ENCODE measurements around the gene CACNA1C.

Gene CACNA1C

GRCh38 chr12:2287589-2287988, 234.8 kb downstream of the CACNA1C start:
- H3K27ac ChIP-seq (ENCODE audit: low read depth, low read length) = no peak overlapping the region

GRCh38 chr12:2288001-2288400, 235.2 kb downstream of the CACNA1C start:
- H3K36me3 ChIP-seq (ENCODE audit: control insufficient read depth in 1 of 2, insufficient read depth in 2 of 2, low read length in 2 of 2) = no peaks in the 10 kb centered on the region
- H3K9me3 ChIP-seq (ENCODE audit: control insufficient read depth in 1 of 2, low read length in 2 of 2) = no peaks in the 10 kb centered on the region
- H3K9ac ChIP-seq (ENCODE audit: low read depth in 1 of 2, low read length in 2 of 2) = no peak overlapping the region
- no peaks in the 10 kb centered on the region for H3K27me3 ChIP-seq (ENCODE audit: control insufficient read depth in 1 of 2, insufficient read depth in 2 of 2, low read length in 2 of 2)
- H3K4me3 ChIP-seq (ENCODE audit: low read depth in 1 of 2, low read length in 2 of 2) = no peak overlapping the region
- no peak overlapping the region for H3K27ac ChIP-seq (ENCODE audit: low read depth, low read length)
- peaks cover 4 to 5% of the 10 kb centered on the region in 2 donors for H3K4me1 ChIP-seq (ENCODE audit: control insufficient read depth in 1 of 2, insufficient read depth in 2 of 2, low read length in 2 of 2)

More at GRCh38 chr12:2287589-2287988, 234.8 kb downstream of the CACNA1C start:
- Histone ChIP-seq H3K4me1 (ENCODE audit: control insufficient read depth in 1 of 2, insufficient read depth in 2 of 2, low read length in 2 of 2) (peaks cover 4 to 5% of the 10 kb centered on the region in 2 donors), H3K9me3 (ENCODE audit: control insufficient read depth in 1 of 2, low read length in 2 of 2) (no peaks in the 10 kb centered on the region), H3K4me3 (ENCODE audit: low read depth in 1 of 2, low read length in 2 of 2) (no peak overlapping the region), H3K9ac (ENCODE audit: low read depth in 1 of 2, low read length in 2 of 2) (no peak overlapping the region), H3K36me3 (ENCODE audit: control insufficient read depth in 1 of 2, insufficient read depth in 2 of 2, low read length in 2 of 2) (no peaks in the 10 kb centered on the region), H3K27me3 (ENCODE audit: control insufficient read depth in 1 of 2, insufficient read depth in 2 of 2, low read length in 2 of 2) (no peaks in the 10 kb centered on the region)

- Histone ChIP-seq H3K4me1 (ENCODE audit: control insufficient read depth in 1 of 2, insufficient read depth in 2 of 2, low read length in 2 of 2) (peaks cover 2 to 4% of the 10 kb centered on the region in 2 donors), H3K27ac (ENCODE audit: low read depth, low read length) (no peak overlapping the region)
Measured at GRCh38 chr12:2288471-2288870, 235.7 kb downstream of the CACNA1C start.

GRCh38 chr12:2288875-2289274, 236.1 kb downstream of the CACNA1C start:
- no peak overlapping the region for H3K27ac ChIP-seq (ENCODE audit: low read depth, low read length)
- no peak overlapping the region for H3K4me3 ChIP-seq (ENCODE audit: low read depth in 1 of 2, low read length in 2 of 2)
- no peaks in the 10 kb centered on the region for H3K9me3 ChIP-seq (ENCODE audit: control insufficient read depth in 1 of 2, low read length in 2 of 2)

More at GRCh38 chr12:2288471-2288870, 235.7 kb downstream of the CACNA1C start:
- Histone ChIP-seq H3K27me3 (ENCODE audit: control insufficient read depth in 1 of 2, insufficient read depth in 2 of 2, low read length in 2 of 2) (no peaks in the 10 kb centered on the region), H3K9me3 (ENCODE audit: control insufficient read depth in 1 of 2, low read length in 2 of 2) (no peaks in the 10 kb centered on the region), H3K9ac (ENCODE audit: low read depth in 1 of 2, low read length in 2 of 2) (no peak overlapping the region), H3K36me3 (ENCODE audit: control insufficient read depth in 1 of 2, insufficient read depth in 2 of 2, low read length in 2 of 2) (no peaks in the 10 kb centered on the region), H3K4me3 (ENCODE audit: low read depth in 1 of 2, low read length in 2 of 2) (no peak overlapping the region)

GRCh38 chr12:2289525-2289924, 236.7 kb downstream of the CACNA1C start:
- no peak overlapping the region for H3K4me3 ChIP-seq (ENCODE audit: low read depth in 1 of 2, low read length in 2 of 2)
- H3K27ac ChIP-seq (ENCODE audit: low read depth, low read length) = no peak overlapping the region
- peaks cover 0 to 6% of the 10 kb centered on the region in 2 donors for H3K4me1 ChIP-seq (ENCODE audit: control insufficient read depth in 1 of 2, insufficient read depth in 2 of 2, low read length in 2 of 2)
- H3K27me3 ChIP-seq (ENCODE audit: control insufficient read depth in 1 of 2, insufficient read depth in 2 of 2, low read length in 2 of 2) = no peaks in the 10 kb centered on the region
- H3K9me3 ChIP-seq (ENCODE audit: control insufficient read depth in 1 of 2, low read length in 2 of 2) = no peaks in the 10 kb centered on the region
- H3K9ac ChIP-seq (ENCODE audit: low read depth in 1 of 2, low read length in 2 of 2) = no peak overlapping the region
- no peaks in the 10 kb centered on the region for H3K36me3 ChIP-seq (ENCODE audit: control insufficient read depth in 1 of 2, insufficient read depth in 2 of 2, low read length in 2 of 2)

More at GRCh38 chr12:2288875-2289274, 236.1 kb downstream of the CACNA1C start:
- Histone ChIP-seq H3K27me3 (ENCODE audit: control insufficient read depth in 1 of 2, insufficient read depth in 2 of 2, low read length in 2 of 2) (no peaks in the 10 kb centered on the region), H3K4me1 (ENCODE audit: control insufficient read depth in 1 of 2, insufficient read depth in 2 of 2, low read length in 2 of 2) (peaks cover 0 to 4% of the 10 kb centered on the region in 2 donors), H3K9ac (ENCODE audit: low read depth in 1 of 2, low read length in 2 of 2) (no peak overlapping the region), H3K36me3 (ENCODE audit: control insufficient read depth in 1 of 2, insufficient read depth in 2 of 2, low read length in 2 of 2) (no peaks in the 10 kb centered on the region)

- Histone ChIP-seq H3K4me1 (ENCODE audit: control insufficient read depth in 1 of 2, insufficient read depth in 2 of 2, low read length in 2 of 2) (peaks cover 0 to 9% of the 10 kb centered on the region in 2 donors), H3K36me3 (ENCODE audit: control insufficient read depth in 1 of 2, insufficient read depth in 2 of 2, low read length in 2 of 2) (no peaks in the 10 kb centered on the region), H3K4me3 (ENCODE audit: low read depth in 1 of 2, low read length in 2 of 2) (no peak overlapping the region), H3K27me3 (ENCODE audit: control insufficient read depth in 1 of 2, insufficient read depth in 2 of 2, low read length in 2 of 2) (no peaks in the 10 kb centered on the region), H3K27ac (ENCODE audit: low read depth, low read length) (no peak overlapping the region), H3K9ac (ENCODE audit: low read depth in 1 of 2, low read length in 2 of 2) (no peak overlapping the region), H3K9me3 (ENCODE audit: control insufficient read depth in 1 of 2, low read length in 2 of 2) (no peaks in the 10 kb centered on the region)
Measured at GRCh38 chr12:2290091-2290490, 237.3 kb downstream of the CACNA1C start.

GRCh38 chr12:2290516-2291065, 237.8 kb downstream of the CACNA1C start:
- H3K36me3 ChIP-seq (ENCODE audit: control insufficient read depth in 1 of 2, insufficient read depth in 2 of 2, low read length in 2 of 2) = no peaks in the 10 kb centered on the region
- H3K27me3 ChIP-seq (ENCODE audit: control insufficient read depth in 1 of 2, insufficient read depth in 2 of 2, low read length in 2 of 2) = no peaks in the 10 kb centered on the region
- H3K9me3 ChIP-seq (ENCODE audit: control insufficient read depth in 1 of 2, low read length in 2 of 2) = no peaks in the 10 kb centered on the region
- peaks cover 0 to 11% of the 10 kb centered on the region in 2 donors for H3K4me1 ChIP-seq (ENCODE audit: control insufficient read depth in 1 of 2, insufficient read depth in 2 of 2, low read length in 2 of 2)
- H3K4me3 ChIP-seq (ENCODE audit: low read depth in 1 of 2, low read length in 2 of 2) = no peak overlapping the region
- H3K27ac ChIP-seq (ENCODE audit: low read depth, low read length) = no peak overlapping the region
- H3K9ac ChIP-seq (ENCODE audit: low read depth in 1 of 2, low read length in 2 of 2) = no peak overlapping the region

GRCh38 chr12:2291182-2291832, 238.5 kb downstream of the CACNA1C start:
- no peaks in the 10 kb centered on the region for H3K36me3 ChIP-seq (ENCODE audit: control insufficient read depth in 1 of 2, insufficient read depth in 2 of 2, low read length in 2 of 2)
- H3K9me3 ChIP-seq (ENCODE audit: control insufficient read depth in 1 of 2, low read length in 2 of 2) = no peaks in the 10 kb centered on the region
- H3K4me1 ChIP-seq (ENCODE audit: control insufficient read depth in 1 of 2, insufficient read depth in 2 of 2, low read length in 2 of 2) = peaks cover 0 to 11% of the 10 kb centered on the region in 2 donors
- no peak overlapping the region for H3K9ac ChIP-seq (ENCODE audit: low read depth in 1 of 2, low read length in 2 of 2)
- H3K27ac ChIP-seq (ENCODE audit: low read depth, low read length) = no peak overlapping the region
- no peaks in the 10 kb centered on the region for H3K27me3 ChIP-seq (ENCODE audit: control insufficient read depth in 1 of 2, insufficient read depth in 2 of 2, low read length in 2 of 2)
- no peak overlapping the region for H3K4me3 ChIP-seq (ENCODE audit: low read depth in 1 of 2, low read length in 2 of 2)

GRCh38 chr12:2291947-2292346, 239.2 kb downstream of the CACNA1C start:
- Histone ChIP-seq H3K9me3 (ENCODE audit: control insufficient read depth in 1 of 2, low read length in 2 of 2) (no peaks in the 10 kb centered on the region), H3K36me3 (ENCODE audit: control insufficient read depth in 1 of 2, insufficient read depth in 2 of 2, low read length in 2 of 2) (no peaks in the 10 kb centered on the region), H3K9ac (ENCODE audit: low read depth in 1 of 2, low read length in 2 of 2) (no peak overlapping the region), H3K27ac (ENCODE audit: low read depth, low read length) (no peak overlapping the region), H3K4me3 (ENCODE audit: low read depth in 1 of 2, low read length in 2 of 2) (no peak overlapping the region), H3K27me3 (ENCODE audit: control insufficient read depth in 1 of 2, insufficient read depth in 2 of 2, low read length in 2 of 2) (no peaks in the 10 kb centered on the region), H3K4me1 (ENCODE audit: control insufficient read depth in 1 of 2, insufficient read depth in 2 of 2, low read length in 2 of 2) (peaks cover 0 to 11% of the 10 kb centered on the region in 2 donors)

- Histone ChIP-seq H3K27ac (ENCODE audit: low read depth, low read length) (no peak overlapping the region), H3K27me3 (ENCODE audit: control insufficient read depth in 1 of 2, insufficient read depth in 2 of 2, low read length in 2 of 2) (no peaks in the 10 kb centered on the region), H3K4me3 (ENCODE audit: low read depth in 1 of 2, low read length in 2 of 2) (no peak overlapping the region), H3K9me3 (ENCODE audit: control insufficient read depth in 1 of 2, low read length in 2 of 2) (no peaks in the 10 kb centered on the region), H3K4me1 (ENCODE audit: control insufficient read depth in 1 of 2, insufficient read depth in 2 of 2, low read length in 2 of 2) (peaks cover 0 to 11% of the 10 kb centered on the region in 2 donors), H3K9ac (ENCODE audit: low read depth in 1 of 2, low read length in 2 of 2) (no peak overlapping the region), H3K36me3 (ENCODE audit: control insufficient read depth in 1 of 2, insufficient read depth in 2 of 2, low read length in 2 of 2) (no peaks in the 10 kb centered on the region)
Measured at GRCh38 chr12:2292560-2292959, 239.8 kb downstream of the CACNA1C start.
